ENCODE measurements around the gene ARID3A.

ARID3A gene

GRCh38 chr19:1000095-1000494, 74.3 kb downstream of the ARID3A start, which contains the start of gene GRIN3B:
Gene GRIN3B (plus strand): TSS chr19:1000419. CDS start chr19:1000438, 19 bp downstream.
- Mint-ChIP-seq H3K9me3 (no peaks in the 10 kb centered on the region), H3K4me3 (peak within 1 kb of the TSS; percentile 70), H3K27ac (no peak within 1 kb of the TSS), H3K36me3 (ENCODE audit: low read depth) (no peaks in the 10 kb centered on the region), H3K4me1 (peaks cover 17% of the 10 kb centered on the region), H3K27me3 (ENCODE audit: low read depth, poor library complexity) (peaks cover 64% of the 10 kb centered on the region)
- TF ChIP-seq CTCF (IDR thresholded peaks at IDR 0.05): peak; percentile 50
- peak; percentile 84 for DNase-seq

GRCh38 chr19:1000591-1001537, 75.0 kb downstream of the ARID3A start:
- H3K4me1 Mint-ChIP-seq: peaks cover 17% of the 10 kb centered on the region
- no peak overlapping the region for H3K27ac Mint-ChIP-seq
- H3K4me3 Mint-ChIP-seq: peak overlapping the region; percentile 68
- no peaks in the 10 kb centered on the region for H3K9me3 Mint-ChIP-seq
- DNase-seq: peak; percentile 61
- no peaks in the 10 kb centered on the region for H3K36me3 Mint-ChIP-seq (ENCODE audit: low read depth)
- TF ChIP-seq CTCF (IDR thresholded peaks at IDR 0.05): no peak
- peaks cover 59% of the 10 kb centered on the region for H3K27me3 Mint-ChIP-seq (ENCODE audit: low read depth, poor library complexity)

GRCh38 chr19:1001538-1002166, 75.8 kb downstream of the ARID3A start:
- Mint-ChIP-seq H3K4me3 (peak overlapping the region; percentile 68), H3K4me1 (peaks cover 17% of the 10 kb centered on the region), H3K36me3 (ENCODE audit: low read depth) (peaks cover 3% of the 10 kb centered on the region), H3K9me3 (no peaks in the 10 kb centered on the region), H3K27me3 (ENCODE audit: low read depth, poor library complexity) (peaks cover 51% of the 10 kb centered on the region), H3K27ac (no peak overlapping the region)
- TF ChIP-seq CTCF (IDR thresholded peaks at IDR 0.05): peak; percentile 94
- peak; percentile 82 for DNase-seq

GRCh38 chr19:1002600-1002999, 76.8 kb downstream of the ARID3A start:
- Mint-ChIP-seq H3K36me3 (ENCODE audit: low read depth) (peaks cover 8% of the 10 kb centered on the region), H3K4me3 (no peak overlapping the region), H3K27ac (no peak overlapping the region), H3K4me1 (peaks cover 16% of the 10 kb centered on the region), H3K9me3 (no peaks in the 10 kb centered on the region), H3K27me3 (ENCODE audit: low read depth, poor library complexity) (peaks cover 41% of the 10 kb centered on the region)
- no peak for TF ChIP-seq CTCF (IDR thresholded peaks at IDR 0.05)
- no peak for DNase-seq

GRCh38 chr19:1003283-1003682, 77.4 kb downstream of the ARID3A start:
- Mint-ChIP-seq H3K4me3 (no peak overlapping the region), H3K27ac (no peak overlapping the region), H3K9me3 (no peaks in the 10 kb centered on the region), H3K27me3 (ENCODE audit: low read depth, poor library complexity) (peaks cover 34% of the 10 kb centered on the region), H3K36me3 (ENCODE audit: low read depth) (peaks cover 8% of the 10 kb centered on the region), H3K4me1 (peaks cover 9% of the 10 kb centered on the region)
- DNase-seq: no peak
- TF ChIP-seq CTCF (IDR thresholded peaks at IDR 0.05): no peak
